Esophagus squamous epithelium (tissue), 4 donors: ENCODE results near the gene ELK3.

Source experiments
- CTCF ChIP-seq, 6 experiments: fragments of 450-650 bp in 4 of 6; fragments of 200-600 bp in 2 of 6; sonication (generic) in 2 of 6; IDR thresholded peaks; one replicate each; pipeline ENCODE4 v1.5.1; 2016 to 2019; ENCODE audit warnings: antibody characterized with exemption in 6 of 6, mild to moderate bottlenecking in 4 of 6, moderate library complexity in 4 of 6
- POLR2A ChIP-seq, 4 donors: fragments of 450-650 bp; IDR thresholded peaks; one replicate each; pipeline ENCODE4 v1.6.1; 2017; ENCODE audit warnings: antibody characterized with exemption in 4 of 4, mild to moderate bottlenecking in 4 of 4, moderate library complexity in 3 of 4

GRCh38 chr12:96194576-96194889, 358 bp downstream of the ELK3 start:
- TF ChIP-seq CTCF (IDR thresholded peaks at IDR 0.05) (no peak), POLR2A (IDR thresholded peaks at IDR 0.05) (no peak)
